PC-3 (cell line): ENCODE results near the gene DGCR6L.
"Not testable (repeated sequence)": the region's sequence is repeated elsewhere in the genome, so short reads cannot be mapped to it uniquely, and the experiment has no call there.

Source experiments
- EZH2phosphoT487 ChIP-seq: fragments of 300-600 bp; sonication (generic); IDR thresholded peaks from 2 replicates; pipeline ENCODE4 v1.6.1; 2018; ENCODE audit warnings: mild to moderate bottlenecking, antibody characterized with exemption, low read length, borderline replicate concordance
- TF ChIP-seq, protein P1 (sequence below): fragments of 300-600 bp; sonication (generic); conservative IDR thresholded peaks from 2 replicates; pipeline ENCODE4 v1.5.1; 2017; ENCODE audit warnings: antibody characterized with exemption, low read depth, mild to moderate bottlenecking, low read length

DNA sequence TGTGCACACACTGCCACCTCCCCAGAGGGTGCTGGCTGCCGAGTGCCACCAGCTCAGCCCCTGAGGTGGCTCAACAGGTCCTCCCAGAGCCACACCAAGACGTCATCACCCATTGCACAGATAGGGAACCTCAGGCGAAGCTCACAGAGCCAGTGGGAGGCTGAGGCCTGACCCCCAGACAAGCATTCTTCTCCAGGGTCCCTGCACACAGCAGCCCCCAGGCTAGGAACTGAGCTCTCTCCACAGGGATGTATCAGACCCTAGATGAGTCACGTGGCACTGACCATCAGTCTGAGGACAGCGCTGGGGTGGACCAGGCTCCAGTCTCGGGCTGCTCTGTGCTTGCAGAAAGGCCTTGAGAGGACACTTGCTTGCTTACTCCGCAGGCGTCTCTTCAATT is 50.2 kb downstream of the DGCR6L start:
- TF ChIP-seq EZH2phosphoT487, result not testable (repeated sequence)
- TF ChIP-seq, protein P1, sequence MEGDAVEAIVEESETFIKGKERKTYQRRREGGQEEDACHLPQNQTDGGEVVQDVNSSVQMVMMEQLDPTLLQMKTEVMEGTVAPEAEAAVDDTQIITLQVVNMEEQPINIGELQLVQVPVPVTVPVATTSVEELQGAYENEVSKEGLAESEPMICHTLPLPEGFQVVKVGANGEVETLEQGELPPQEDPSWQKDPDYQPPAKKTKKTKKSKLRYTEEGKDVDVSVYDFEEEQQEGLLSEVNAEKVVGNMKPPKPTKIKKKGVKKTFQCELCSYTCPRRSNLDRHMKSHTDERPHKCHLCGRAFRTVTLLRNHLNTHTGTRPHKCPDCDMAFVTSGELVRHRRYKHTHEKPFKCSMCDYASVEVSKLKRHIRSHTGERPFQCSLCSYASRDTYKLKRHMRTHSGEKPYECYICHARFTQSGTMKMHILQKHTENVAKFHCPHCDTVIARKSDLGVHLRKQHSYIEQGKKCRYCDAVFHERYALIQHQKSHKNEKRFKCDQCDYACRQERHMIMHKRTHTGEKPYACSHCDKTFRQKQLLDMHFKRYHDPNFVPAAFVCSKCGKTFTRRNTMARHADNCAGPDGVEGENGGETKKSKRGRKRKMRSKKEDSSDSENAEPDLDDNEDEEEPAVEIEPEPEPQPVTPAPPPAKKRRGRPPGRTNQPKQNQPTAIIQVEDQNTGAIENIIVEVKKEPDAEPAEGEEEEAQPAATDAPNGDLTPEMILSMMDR, result not testable (repeated sequence)
